Ectodermal cell (in vitro differentiated cells): Measurements from ENCODE around the gene PRKD3.
A peak's percentile ranks its signal among the peaks of the same experiment; 100 is the strongest.

Experiments
- H3K27ac ChIP-seq: 2 replicates; pipeline ENCODE4 v1.7.0; 2013; ENCODE audit warnings: mild to moderate bottlenecking, low read depth, low read length; ENCODE audit not compliant: insufficient read depth, poor library complexity, severe bottlenecking
- H3K27me3 ChIP-seq: 2 replicates; pipeline ENCODE4 v1.7.0; 2013; ENCODE audit warnings: mild to moderate bottlenecking, low read length; ENCODE audit not compliant: insufficient read depth, control insufficient read depth, poor library complexity, severe bottlenecking
- H3K36me3 ChIP-seq: one replicate; pipeline ENCODE4 v1.7.0; 2013; ENCODE audit warnings: low read length; ENCODE audit not compliant: control insufficient read depth, insufficient read depth
- H3K4me1 ChIP-seq: one replicate; pipeline ENCODE4 v1.7.0; 2013; ENCODE audit warnings: low read length; ENCODE audit not compliant: control insufficient read depth, insufficient read depth
- H3K4me3 ChIP-seq: 2 replicates; pipeline ENCODE4 v1.7.0; 2013; ENCODE audit warnings: low read depth, low read length, control low read depth; ENCODE audit not compliant: insufficient read depth
- H3K9me3 ChIP-seq: 2 replicates; pipeline ENCODE4 v1.7.0; 2013; ENCODE audit warnings: mild to moderate bottlenecking, low read length, moderate library complexity; ENCODE audit not compliant: control insufficient read depth
- WGBS, 2 experiments: methylation state at CpG; one replicate each; pipeline ENCODE4 v1.1.7; 2013; ENCODE audit warnings: missing lambda C conversion rate in 2 of 2; 5-methylcytosine and 5-hydroxymethylcytosine counted together

The PRKD3 gene

DNA sequence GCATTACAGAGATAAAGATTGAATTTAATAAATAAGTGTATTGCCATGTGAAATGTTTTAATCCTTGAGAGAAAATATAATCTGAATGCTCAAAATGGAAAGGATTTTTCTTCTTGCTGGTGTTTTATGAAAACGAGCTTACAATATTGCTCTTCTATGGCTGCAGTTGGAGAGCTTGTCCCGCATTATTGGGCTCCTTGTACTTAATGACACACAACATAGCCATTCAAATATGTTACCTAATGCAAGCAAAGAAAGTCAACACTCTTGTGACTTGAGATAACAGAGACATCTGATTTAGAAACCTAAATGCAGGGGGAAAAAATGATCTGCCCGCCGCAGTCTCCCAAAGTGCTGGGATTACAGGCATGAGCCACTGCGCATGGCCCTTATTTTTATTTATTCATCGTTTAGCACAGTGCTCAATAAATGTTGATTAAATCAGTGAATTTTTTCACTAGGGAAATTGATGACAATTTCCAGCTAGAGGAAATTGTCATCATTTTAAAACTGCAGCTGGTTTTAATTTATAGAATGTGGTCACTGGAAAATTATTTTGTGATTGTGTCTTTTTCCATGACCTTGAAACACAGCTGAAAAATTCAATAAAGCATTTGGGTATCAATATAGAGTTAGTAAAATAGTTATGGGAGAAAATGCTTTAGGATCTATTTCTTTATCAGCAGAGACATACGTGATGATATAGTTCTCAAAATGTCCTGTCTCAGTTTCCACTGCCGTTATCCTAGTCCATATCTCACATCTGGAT lies 2.4 kb upstream of the PRKD3 start:
- H3K27me3 ChIP-seq: peaks cover 27% of the 10 kb centered on the region
- WGBS, 2 experiments: 93 to 94% methylated on average over 8 of the region's 8 CpGs
- H3K4me3 ChIP-seq: no peak overlapping the region
- H3K4me1 ChIP-seq: peaks cover 11% of the 10 kb centered on the region
- H3K27ac ChIP-seq: no peak overlapping the region
- no peaks in the 10 kb centered on the region for H3K36me3 ChIP-seq
- no peaks in the 10 kb centered on the region for H3K9me3 ChIP-seq

DNA sequence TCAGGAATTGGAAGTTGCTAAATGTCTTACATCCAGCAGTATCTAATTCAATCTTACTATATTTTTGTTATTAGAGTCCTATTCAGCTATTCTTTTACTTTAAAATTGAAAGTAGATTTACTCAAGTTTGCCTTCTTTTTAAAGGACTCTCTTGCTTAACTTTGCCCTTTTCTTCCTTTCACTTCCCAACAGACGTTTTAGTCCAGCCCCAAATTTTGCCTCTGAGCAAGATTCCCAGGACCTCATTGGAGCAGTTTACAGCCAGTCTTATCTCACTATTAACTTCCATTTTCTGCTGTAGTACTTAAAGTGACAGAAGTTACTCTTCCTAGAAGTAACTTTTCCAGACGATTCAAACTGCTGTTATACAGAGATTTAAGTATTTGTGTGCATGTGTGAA lies 1.7 kb upstream of the PRKD3 start:
- H3K27me3 ChIP-seq: peaks cover 27% of the 10 kb centered on the region
- H3K27ac ChIP-seq: no peak overlapping the region
- 22 to 28% methylated on average over 1 of the region's 2 CpGs for WGBS, 2 experiments
- no peaks in the 10 kb centered on the region for H3K36me3 ChIP-seq
- no peaks in the 10 kb centered on the region for H3K9me3 ChIP-seq
- H3K4me3 ChIP-seq: no peak overlapping the region
- peaks cover 19% of the 10 kb centered on the region for H3K4me1 ChIP-seq

DNA sequence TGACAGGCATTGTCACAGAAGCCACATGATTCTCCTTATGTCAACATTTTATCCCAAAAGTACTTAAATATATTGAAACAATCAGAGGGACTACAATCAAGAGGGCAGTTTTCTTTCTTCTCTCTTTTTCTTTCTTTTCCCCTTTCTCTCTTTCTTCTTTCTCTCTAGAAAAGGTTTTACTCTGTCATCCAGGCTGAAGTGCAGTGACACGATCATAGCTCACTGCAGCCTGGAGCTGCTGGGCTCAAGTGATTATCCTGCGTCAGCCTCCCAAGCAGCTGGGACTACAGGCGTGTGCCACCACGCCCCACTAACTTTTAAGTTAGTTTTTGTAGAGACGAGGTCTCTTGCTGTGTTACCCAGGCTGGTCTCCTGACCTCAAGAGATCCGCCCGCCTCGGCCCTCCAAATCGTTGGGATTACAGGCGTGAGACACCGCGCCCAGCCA lies 1.0 kb upstream of the PRKD3 start:
- Histone ChIP-seq H3K9me3 (no peaks in the 10 kb centered on the region), H3K4me1 (peaks cover 22% of the 10 kb centered on the region), H3K36me3 (no peaks in the 10 kb centered on the region), H3K4me3 (no peak overlapping the region), H3K27ac (no peak overlapping the region), H3K27me3 (peaks cover 27% of the 10 kb centered on the region)
- WGBS, 2 experiments: 89 to 91% methylated on average over 12 of the region's 12 CpGs

DNA sequence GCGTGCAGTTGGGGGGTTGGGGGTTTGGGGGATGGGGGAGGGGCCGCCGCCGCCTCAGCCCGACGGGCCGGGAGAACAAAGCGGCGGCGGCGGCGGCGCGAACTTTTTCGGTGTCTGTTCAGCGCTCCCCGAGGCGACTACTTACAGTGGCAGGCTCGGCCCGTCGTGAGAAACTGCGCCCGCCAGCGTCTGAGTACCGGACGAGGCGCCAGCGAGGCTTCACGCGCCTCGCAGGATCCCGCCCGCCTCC lies 172 bp downstream of the PRKD3 start:
- Histone ChIP-seq H3K9me3 (no peaks in the 10 kb centered on the region), H3K27ac (peak overlapping the region; percentile 80), H3K4me3 (peak overlapping the region; percentile 54), H3K36me3 (no peaks in the 10 kb centered on the region), H3K27me3 (peaks cover 27% of the 10 kb centered on the region), H3K4me1 (peaks cover 22% of the 10 kb centered on the region)
- 0% methylated on average over 32 of the region's 33 CpGs for WGBS, 2 experiments

DNA sequence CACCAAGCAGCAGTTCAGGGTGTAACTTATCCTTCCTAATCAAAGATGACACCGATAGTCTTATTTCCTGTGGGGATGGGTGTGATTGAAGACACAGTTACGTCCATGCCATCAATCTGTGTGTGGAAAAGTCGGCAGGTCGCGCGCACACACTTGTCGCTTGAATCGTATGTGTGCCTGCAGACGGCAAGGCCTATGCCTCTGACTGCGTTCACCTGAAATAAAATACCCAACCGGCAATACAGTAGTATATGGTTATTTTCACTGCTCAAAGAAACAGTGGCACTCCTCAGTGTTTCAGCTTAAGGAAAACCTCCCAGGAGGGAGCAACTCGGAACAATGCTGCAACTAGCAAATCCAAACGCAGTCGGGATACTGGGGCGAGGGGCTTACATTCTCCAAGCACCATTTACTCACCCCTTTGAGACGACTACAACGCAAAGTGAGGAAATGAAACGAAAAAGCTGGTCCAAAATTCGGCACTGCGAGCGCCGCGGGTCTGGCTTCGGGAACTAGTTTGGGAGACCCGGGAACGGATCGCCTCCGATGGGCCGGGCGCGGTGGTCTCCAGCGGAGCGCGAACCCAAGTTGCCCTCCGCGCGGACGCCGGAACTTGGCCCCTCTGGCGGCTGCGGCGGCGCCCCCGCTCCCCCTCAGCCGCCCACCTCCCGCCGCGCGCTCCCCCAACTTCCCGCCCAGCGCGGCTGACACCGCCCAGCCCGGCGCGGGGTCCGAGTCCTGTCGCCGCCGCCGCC lies 675 bp downstream of the PRKD3 start:
- 0 to 1% methylated on average over 49 of the region's 61 CpGs for WGBS, 2 experiments
- Histone ChIP-seq H3K36me3 (no peaks in the 10 kb centered on the region), H3K4me1 (peaks cover 22% of the 10 kb centered on the region), H3K4me3 (peak overlapping the region; percentile 54), H3K9me3 (no peaks in the 10 kb centered on the region), H3K27me3 (peaks cover 27% of the 10 kb centered on the region), H3K27ac (peak overlapping the region; percentile 80)

DNA sequence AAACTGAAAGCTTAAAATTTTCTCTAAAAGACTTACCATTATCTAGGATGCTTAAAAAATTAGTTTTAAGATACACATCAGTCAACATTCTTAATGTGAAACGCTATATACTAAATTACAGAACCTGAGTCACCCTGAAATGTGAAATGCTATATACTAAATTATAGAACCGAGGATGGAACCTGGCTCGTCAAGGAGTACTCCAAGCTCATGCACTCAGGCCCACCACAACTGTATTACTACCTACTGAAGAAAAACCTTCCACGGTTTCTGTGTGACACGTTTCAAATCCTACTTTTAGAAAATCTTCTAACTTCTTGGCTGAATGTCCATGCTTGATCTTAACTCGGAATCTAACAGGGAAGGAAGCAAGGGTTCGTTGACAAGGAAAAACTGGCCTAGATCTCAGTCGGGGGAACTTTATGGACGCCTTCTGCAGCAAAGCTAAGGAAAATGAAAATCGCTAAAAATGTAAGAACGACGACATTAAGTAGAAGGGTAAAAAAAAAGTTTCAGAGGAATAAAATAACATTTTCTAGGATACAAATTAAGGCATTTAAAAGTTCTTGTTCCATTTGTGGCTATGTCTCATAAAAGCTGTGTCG lies 1.4 kb downstream of the PRKD3 start:
- Histone ChIP-seq H3K4me3 (peak overlapping the region; percentile 54), H3K4me1 (peaks cover 22% of the 10 kb centered on the region), H3K9me3 (no peaks in the 10 kb centered on the region), H3K27me3 (peaks cover 27% of the 10 kb centered on the region), H3K27ac (no peak overlapping the region), H3K36me3 (no peaks in the 10 kb centered on the region)
- WGBS, 2 experiments: 12 to 19% methylated on average over 13 of the region's 13 CpGs

DNA sequence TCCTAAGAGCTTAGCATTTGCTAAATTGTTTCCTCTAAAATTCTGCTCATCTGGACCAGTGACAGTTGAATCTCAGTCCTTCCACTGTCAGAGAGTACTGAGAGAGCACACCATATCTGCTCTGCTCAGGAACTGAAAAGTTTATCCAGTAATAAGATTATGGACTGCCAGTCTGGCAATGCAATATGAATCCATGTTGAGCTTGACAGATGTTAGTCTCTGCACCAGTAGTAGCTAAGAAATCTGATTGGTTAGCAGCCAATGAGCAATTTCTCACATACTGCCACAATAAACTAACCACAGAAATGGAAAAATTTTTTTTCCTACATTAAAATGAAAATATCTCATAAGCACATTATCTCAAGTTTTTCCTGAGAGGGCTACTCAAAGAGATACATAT lies 2.3 kb downstream of the PRKD3 start:
- H3K9me3 ChIP-seq: no peaks in the 10 kb centered on the region
- H3K4me3 ChIP-seq: no peak overlapping the region
- peaks cover 25% of the 10 kb centered on the region for H3K27me3 ChIP-seq
- H3K4me1 ChIP-seq: peaks cover 22% of the 10 kb centered on the region
- no peaks in the 10 kb centered on the region for H3K36me3 ChIP-seq
- no peak overlapping the region for H3K27ac ChIP-seq

DNA sequence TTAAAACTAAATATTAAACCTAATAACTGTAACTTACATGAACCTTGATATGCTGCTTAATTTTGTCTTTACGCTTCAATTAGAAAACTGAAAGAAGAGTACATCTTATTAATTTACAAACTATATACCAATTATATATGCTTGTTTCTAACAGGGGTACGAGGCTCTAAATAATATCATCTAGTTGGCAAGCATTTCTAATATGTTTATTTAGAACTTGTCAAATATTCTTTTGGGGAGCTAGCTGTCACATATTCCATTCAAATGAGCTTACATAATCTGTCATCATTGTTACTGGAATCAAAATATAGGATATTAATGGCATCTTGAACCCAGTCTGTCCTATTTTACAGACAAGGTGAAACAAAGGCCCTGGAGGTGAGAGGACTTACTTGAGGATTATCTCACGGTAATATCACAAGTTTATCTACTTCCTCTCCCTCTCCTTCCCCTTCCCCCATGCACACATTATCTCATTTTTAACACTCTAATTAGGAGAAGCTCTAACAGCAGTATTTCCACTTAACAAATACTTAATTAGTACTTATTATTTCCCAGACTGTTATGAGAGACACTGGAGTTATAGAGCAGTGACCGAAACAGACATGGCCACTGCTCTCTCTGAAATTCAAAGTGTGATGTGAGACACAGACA lies 3.5 kb downstream of the PRKD3 start:
- WGBS, 2 experiments: 95 to 100% methylated on average over 3 of the region's 4 CpGs
- Histone ChIP-seq H3K4me1 (peaks cover 22% of the 10 kb centered on the region), H3K27me3 (peaks cover 15% of the 10 kb centered on the region), H3K9me3 (no peaks in the 10 kb centered on the region), H3K27ac (no peak overlapping the region), H3K36me3 (no peaks in the 10 kb centered on the region), H3K4me3 (no peak overlapping the region)

DNA sequence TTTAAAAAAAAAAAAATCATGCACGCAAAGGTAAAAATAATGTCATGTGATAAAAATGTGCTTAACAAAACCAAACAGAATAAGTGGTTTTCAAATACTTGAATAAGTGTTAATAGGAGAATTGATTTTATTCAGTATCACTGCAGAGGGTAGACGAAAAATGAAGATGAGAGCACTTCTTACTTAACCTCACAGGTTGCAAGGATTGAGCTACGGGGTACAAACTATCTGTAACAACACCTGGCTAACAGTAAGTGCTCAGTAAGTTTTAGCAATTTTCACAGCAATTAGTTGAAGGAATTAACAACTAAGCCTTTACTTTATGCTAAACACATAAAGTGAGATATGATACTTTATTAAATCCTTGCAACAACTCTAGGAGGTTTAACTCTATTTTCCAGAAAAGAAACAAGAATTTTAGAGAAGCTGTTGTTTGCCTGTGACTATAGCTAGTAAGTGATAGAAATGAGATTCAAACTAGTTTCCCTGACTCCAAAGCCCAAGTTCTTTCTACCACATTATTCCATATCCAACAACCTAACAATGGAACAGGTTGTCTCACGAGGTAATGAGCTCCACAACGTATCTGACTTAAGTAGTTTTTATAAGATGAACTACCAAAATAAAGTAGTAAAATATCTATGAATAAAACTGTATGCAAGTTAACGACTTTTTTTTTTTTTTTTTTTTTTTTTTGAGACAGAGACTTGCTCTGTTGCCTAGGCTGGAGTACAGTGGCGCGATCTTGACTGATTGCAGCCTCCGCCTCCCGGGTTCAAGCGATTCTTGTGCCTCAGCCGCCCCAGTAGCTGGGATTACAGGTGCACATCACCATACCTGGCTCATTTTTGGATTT lies 4.7 kb downstream of the PRKD3 start:
- Histone ChIP-seq H3K36me3 (no peaks in the 10 kb centered on the region), H3K4me1 (peaks cover 22% of the 10 kb centered on the region), H3K9me3 (no peaks in the 10 kb centered on the region), H3K27me3 (peaks cover 4% of the 10 kb centered on the region), H3K4me3 (no peak overlapping the region), H3K27ac (no peak overlapping the region)
- WGBS, 2 experiments: 96% methylated on average over 10 to 12 of the region's 12 CpGs
